T-helper 1 cell treated with Interleukin-12 subunit alpha and Interleukin-12 subunit beta and Interleukin-4 antibody, amounts not matched to agents 30 μg/mL and 1 μg/mL, for 36 hours (primary cell): ENCODE data around the gene ZMIZ1.

Experiments
- H3K27ac Mint-ChIP-seq: one replicate; pipeline ENCODE4 v1.8.0; 2021; ENCODE audit warnings: mild to moderate bottlenecking, mixed read lengths
- H3K27me3 Mint-ChIP-seq: one replicate; pipeline ENCODE4 v1.8.0; 2021; ENCODE audit warnings: low read depth, mixed read lengths
- H3K36me3 Mint-ChIP-seq: one replicate; pipeline ENCODE4 v1.8.0; 2021; ENCODE audit warnings: low read depth, mixed read lengths
- H3K4me1 Mint-ChIP-seq: one replicate; pipeline ENCODE4 v1.8.0; 2021; ENCODE audit warnings: low read depth, mixed read lengths
- H3K4me3 Mint-ChIP-seq: one replicate; pipeline ENCODE4 v1.8.0; 2021; ENCODE audit warnings: mild to moderate bottlenecking, moderate library complexity, mixed read lengths
- H3K9me3 Mint-ChIP-seq: one replicate; pipeline ENCODE4 v1.8.0; 2021; ENCODE audit warnings: mixed read lengths

ZMIZ1 gene

DNA sequence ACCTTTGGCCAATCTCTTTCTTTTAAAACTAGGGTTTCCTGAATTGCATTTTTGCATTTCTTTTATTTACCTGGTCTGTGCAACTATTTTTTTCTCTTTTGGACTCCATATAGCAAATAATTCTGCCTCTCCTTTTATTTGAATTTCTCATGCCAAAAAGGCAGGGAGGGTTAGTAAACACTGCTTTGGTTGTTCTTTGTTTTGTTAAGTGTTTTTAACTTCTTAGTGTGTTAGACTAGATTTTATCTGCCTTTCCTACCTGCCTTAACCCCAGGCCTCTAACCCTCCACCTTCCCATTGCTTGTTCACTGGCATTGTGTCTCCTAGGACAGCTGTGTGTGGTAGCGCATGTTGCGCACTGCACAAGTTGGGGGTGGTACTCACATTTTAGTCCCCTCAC lies 18.1 kb downstream of the ZMIZ1 start:
- Mint-ChIP-seq H3K4me1 (peaks cover 22% of the 10 kb centered on the region), H3K27me3 (no peaks in the 10 kb centered on the region), H3K27ac (no peak overlapping the region), H3K4me3 (no peak overlapping the region), H3K9me3 (no peaks in the 10 kb centered on the region), H3K36me3 (no peaks in the 10 kb centered on the region)

DNA sequence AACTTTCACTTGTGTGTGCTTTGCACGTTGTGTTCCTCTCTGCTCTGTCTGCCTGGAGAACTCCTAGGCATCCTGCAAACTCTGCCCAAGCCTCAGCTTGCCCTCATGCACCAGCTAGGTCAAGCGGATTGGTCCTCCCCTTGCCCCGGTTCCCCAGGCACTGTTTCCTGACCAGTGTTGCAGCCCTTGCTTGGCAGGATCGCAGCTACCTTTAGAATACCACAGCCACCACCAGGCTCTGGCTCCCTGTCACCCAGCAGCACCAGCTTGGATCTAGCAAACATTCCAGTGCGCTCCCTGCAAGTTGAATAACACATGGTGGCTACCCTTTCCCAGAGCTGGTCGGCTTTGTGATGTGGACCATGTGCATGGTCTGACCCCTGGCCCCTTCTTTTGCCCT lies 19.0 kb downstream of the ZMIZ1 start:
- H3K4me1 Mint-ChIP-seq: peaks cover 24% of the 10 kb centered on the region
- no peaks in the 10 kb centered on the region for H3K27me3 Mint-ChIP-seq
- no peak overlapping the region for H3K27ac Mint-ChIP-seq
- H3K36me3 Mint-ChIP-seq: no peaks in the 10 kb centered on the region
- H3K4me3 Mint-ChIP-seq: no peak overlapping the region
- no peaks in the 10 kb centered on the region for H3K9me3 Mint-ChIP-seq

DNA sequence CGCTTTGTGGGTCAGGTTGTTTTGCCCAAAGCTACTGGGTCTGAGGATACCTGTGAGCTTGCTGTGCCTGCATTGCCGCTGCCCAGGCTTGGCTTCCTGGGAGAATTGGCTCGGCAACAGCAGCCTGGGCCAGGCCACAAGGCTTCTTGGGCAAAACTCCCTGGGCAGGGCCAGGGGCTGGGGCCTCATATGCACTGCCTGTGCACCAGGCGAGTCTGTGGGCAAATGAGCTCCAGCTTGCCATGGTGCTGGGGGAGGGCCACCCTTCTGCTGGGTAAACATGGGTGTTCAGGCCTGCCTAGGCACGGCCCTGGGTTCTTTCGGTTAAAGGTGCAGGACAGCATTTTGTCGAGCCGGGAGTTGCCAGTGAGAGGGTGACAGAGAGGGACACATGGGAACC lies 19.4 kb downstream of the ZMIZ1 start:
- no peaks in the 10 kb centered on the region for H3K27me3 Mint-ChIP-seq

DNA sequence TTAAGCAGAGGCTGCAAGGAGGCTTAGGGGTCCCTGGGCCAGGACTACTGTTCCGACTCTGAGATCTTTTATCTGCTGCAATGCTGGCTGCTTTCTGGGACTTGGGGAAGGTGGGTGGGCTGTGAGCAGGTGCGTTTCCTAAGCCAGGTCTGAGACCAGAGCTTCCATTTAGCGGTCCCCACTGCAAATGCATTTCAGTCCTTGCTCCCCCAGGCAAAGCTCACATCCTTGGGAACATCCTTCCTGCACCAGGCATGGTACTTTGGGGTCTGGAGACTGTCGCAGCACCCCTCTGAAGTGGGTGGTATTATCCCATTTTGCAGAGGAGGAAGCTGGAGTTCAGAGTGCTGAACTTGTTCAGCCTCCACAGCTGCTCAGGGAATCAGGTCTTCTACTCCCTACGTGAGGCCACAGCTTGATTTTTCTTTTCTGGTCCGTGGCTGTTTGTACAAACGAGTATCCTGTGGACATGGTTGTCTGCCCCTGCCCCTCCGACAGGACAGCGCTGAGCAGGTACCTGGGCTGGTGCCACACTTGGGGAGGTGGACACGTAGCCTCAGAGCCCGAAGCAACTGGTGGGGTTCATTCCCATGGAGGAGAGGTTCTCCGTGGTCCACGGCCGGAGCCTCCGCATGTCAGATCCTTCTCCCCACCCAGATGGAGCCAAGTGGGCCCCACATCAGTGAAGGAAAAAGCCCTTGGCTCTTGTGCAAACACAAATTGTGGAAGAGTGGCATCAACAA lies 20.0 kb downstream of the ZMIZ1 start:
- no peaks in the 10 kb centered on the region for H3K27me3 Mint-ChIP-seq
- H3K36me3 Mint-ChIP-seq: no peaks in the 10 kb centered on the region
- peaks cover 25% of the 10 kb centered on the region for H3K4me1 Mint-ChIP-seq
- no peak overlapping the region for H3K27ac Mint-ChIP-seq
- no peaks in the 10 kb centered on the region for H3K9me3 Mint-ChIP-seq
- no peak overlapping the region for H3K4me3 Mint-ChIP-seq

More for the DNA sequence above, 19.4 kb downstream of the ZMIZ1 start:
- H3K4me1 Mint-ChIP-seq: peaks cover 22% of the 10 kb centered on the region
- no peak overlapping the region for H3K27ac Mint-ChIP-seq
- H3K9me3 Mint-ChIP-seq: no peaks in the 10 kb centered on the region
- H3K4me3 Mint-ChIP-seq: no peak overlapping the region
- no peaks in the 10 kb centered on the region for H3K36me3 Mint-ChIP-seq

DNA sequence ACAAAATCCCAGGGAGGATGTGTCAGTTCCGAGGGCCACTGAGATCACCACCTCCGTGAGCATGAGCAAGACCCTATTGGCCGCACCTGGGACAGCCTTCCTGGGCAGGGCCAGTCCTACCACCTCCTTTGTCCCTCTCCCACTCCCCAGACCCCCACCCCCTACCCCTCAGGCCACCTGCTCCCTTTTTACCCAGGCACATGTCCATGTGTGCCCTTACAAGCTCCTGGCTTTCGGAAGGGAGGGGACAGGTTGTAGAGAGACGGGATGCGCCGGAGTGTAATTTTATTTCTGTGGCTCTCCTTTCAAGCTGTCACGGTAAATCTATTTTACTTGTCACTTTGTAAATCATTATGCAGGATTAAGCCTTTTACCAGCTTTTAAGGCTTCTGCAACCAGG lies 20.9 kb downstream of the ZMIZ1 start:
- Mint-ChIP-seq H3K4me1 (peaks cover 18% of the 10 kb centered on the region), H3K36me3 (no peaks in the 10 kb centered on the region), H3K27ac (no peak overlapping the region), H3K27me3 (no peaks in the 10 kb centered on the region), H3K9me3 (no peaks in the 10 kb centered on the region), H3K4me3 (no peak overlapping the region)

DNA sequence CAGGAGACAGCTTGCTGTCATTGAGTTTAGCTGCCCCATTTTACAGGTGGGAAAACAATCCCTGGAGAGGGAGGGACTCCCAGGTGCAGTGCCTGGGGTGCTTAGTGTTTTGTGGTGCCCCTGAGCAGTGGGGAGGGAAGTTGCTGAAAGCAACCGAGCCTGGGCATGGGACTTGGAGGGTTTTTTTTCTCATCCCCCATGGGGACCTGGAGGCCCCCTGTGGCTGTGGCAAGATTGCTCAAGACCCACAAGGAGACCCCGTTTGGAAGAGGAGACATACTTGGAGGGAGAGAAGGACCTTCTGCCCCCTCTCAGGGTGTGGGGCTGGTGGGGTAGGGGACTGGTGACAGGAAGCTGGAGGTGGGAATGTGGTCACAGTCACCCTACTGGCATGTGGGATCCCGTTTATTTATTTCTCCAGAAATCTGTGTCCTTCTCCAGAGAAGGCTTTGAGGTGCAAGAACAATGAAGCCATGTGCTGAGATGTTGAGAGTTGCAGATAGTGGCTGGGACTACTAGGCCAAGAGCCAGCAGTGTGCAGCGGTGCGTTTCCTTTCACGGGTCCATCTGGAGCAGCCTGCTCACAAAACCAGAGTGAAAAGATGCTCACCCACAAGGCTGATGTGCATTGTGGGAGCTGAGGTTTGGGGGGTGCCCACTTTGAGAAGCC lies 21.5 kb downstream of the ZMIZ1 start:
- H3K27me3 Mint-ChIP-seq: no peaks in the 10 kb centered on the region
- H3K9me3 Mint-ChIP-seq: no peaks in the 10 kb centered on the region
- H3K27ac Mint-ChIP-seq: no peak overlapping the region
- peaks cover 17% of the 10 kb centered on the region for H3K4me1 Mint-ChIP-seq
- no peak overlapping the region for H3K4me3 Mint-ChIP-seq
- H3K36me3 Mint-ChIP-seq: no peaks in the 10 kb centered on the region

DNA sequence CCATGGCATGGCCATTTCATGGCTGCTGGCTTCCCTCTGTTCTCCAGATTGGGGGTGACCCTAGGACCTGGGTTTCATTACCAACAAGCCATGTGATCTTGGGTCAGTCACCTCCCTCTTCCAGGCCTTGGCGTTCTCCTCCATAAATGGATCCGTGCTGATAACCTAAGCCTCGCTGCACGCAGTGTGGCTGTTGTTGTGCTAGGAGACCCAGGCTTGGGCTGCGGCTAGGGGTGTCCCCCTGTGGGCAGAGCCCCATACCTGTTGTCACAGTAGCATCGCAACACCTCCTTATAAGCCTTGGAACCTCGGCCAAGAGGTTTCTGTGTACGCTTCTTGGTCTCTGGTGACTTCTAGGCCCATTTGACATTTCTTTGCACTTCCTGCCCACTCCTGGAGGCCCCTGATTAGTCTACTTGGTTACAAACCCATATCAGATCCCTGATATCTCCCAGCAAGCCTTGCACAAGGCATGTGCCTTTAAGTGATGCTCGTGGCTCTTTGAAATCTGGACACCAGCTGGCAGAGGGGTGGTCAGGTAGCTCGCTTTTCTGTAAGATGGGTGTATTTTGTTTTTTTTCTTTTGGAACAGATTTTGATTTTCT lies 23.6 kb downstream of the ZMIZ1 start:
- Mint-ChIP-seq H3K9me3 (no peaks in the 10 kb centered on the region), H3K36me3 (no peaks in the 10 kb centered on the region), H3K4me1 (peaks cover 17% of the 10 kb centered on the region), H3K27ac (peak overlapping the region; percentile 8), H3K27me3 (no peaks in the 10 kb centered on the region), H3K4me3 (no peak overlapping the region)

DNA sequence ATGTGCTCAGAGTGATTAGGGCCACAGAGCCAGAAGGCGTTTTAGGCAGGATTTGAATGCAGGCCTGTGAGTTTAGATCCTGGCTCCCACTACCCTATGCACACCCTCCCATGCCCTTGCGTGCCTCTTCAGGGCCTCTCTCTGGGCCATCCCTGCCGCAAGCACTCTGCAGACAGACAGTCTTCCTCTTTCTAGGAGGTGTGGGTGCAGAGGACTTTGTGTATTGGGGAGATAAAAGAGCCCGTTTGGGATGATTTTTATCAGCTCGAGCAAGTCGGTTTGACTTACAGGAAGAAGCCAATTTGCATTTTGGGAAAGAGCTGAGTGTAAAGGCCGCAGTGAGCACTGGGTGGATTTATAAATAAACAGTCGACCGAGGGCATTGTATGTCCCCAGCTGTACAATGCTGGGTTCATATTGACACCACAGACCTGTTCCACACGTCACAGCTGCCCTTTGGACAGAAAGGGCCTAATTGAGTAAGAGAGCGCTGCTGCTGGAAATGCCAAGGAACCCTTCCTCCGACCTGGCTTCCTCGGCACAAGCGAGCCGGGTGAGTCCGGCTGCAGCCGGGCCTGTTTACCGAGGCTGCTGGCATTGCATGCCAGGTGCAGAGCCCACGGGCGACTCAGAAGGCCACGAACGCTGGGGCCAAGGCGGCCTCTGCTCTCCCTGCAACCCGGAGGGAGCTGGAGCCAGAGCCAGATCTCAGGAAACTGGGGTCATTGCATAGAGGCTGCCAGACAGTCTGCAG lies 25.1 kb downstream of the ZMIZ1 start:
- no peaks in the 10 kb centered on the region for H3K9me3 Mint-ChIP-seq
- H3K4me3 Mint-ChIP-seq: no peak overlapping the region
- H3K4me1 Mint-ChIP-seq: peaks cover 18% of the 10 kb centered on the region
- no peaks in the 10 kb centered on the region for H3K27me3 Mint-ChIP-seq
- no peaks in the 10 kb centered on the region for H3K36me3 Mint-ChIP-seq
- H3K27ac Mint-ChIP-seq: peak overlapping the region; percentile 26

DNA sequence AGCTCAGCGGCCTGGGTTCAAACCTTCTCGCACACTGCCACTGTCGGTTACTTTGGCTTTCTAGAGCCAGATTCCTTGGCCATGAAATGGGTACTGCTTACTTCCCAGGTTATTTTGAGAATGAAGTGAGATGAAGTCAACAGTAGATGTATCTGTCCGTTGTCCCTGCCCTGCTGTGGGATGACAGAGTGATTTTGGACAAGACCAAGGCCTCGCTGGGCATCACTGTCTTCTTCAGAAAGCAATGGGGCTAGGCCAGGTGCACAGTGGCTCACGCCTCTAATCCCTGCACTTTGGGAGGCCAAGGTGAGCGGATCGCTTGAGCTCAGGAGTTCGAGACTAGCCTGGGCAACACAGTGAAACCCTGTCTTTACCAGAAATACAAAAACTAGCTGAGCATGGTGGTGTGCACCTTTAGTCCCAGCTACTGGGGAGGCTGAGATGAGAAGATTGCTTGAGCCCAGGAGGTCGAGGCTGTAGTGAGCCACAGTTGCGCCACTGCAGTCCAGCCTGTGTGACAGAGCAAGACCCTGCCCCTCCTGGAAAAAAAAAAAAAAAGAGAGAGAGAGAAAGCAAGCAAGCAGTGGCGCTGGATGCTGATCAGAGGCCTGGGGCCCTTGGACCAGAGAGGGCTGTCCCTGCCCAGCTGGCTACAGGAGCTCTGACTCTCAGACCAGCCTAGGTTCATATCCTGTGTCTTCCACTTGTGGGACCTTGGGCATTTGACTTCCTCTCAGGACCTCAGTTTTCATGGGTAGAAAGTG lies 25.8 kb downstream of the ZMIZ1 start:
- Mint-ChIP-seq H3K27ac (peak overlapping the region; percentile 52), H3K36me3 (no peaks in the 10 kb centered on the region), H3K4me3 (no peak overlapping the region), H3K9me3 (no peaks in the 10 kb centered on the region), H3K4me1 (peaks cover 18% of the 10 kb centered on the region), H3K27me3 (no peaks in the 10 kb centered on the region)

DNA sequence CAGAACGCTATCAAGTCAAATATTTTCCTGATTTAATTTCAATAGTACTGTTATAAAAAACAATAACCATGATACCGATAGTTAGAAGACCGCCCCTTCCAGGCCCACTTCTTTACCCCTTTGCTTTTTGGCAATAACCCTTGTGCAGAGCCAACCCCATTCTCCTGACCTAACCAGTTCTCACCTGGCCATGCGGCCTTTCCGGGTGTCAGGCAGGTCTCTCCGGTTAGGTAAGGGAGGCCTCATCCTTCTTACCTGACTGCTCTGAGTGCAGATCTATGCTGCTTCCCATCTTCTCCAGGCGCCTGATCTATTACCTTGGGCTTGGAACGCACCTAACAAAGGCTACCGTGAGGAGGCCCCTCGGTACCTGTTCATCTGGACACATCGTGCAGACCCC lies 26.6 kb downstream of the ZMIZ1 start:
- Mint-ChIP-seq H3K27ac (no peak overlapping the region), H3K4me1 (peaks cover 18% of the 10 kb centered on the region)

DNA sequence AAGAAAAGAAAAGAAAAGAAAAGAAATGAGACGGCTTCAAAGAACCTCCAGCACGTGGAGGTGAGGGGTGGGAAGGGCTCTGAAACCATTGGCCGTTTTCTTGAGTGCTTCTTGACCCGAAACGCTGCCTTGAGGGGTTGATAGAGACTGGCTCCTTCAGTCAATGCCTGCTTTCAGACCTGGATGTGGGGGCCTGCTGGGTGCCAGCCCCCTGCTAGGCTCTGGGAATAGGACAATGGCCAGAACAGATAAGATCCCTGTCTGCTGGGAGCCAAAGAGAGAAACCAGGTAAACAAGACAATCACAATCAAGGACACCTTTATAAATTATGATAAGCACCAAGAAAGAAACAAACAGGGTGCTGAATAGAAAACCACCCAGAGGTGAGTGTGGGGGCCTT lies 27.7 kb downstream of the ZMIZ1 start:
- no peaks in the 10 kb centered on the region for H3K9me3 Mint-ChIP-seq
- no peaks in the 10 kb centered on the region for H3K36me3 Mint-ChIP-seq
- no peak overlapping the region for H3K27ac Mint-ChIP-seq
- H3K4me3 Mint-ChIP-seq: no peak overlapping the region
- peaks cover 17% of the 10 kb centered on the region for H3K4me1 Mint-ChIP-seq
- no peaks in the 10 kb centered on the region for H3K27me3 Mint-ChIP-seq

More for the DNA sequence above, 26.6 kb downstream of the ZMIZ1 start:
- no peaks in the 10 kb centered on the region for H3K9me3 Mint-ChIP-seq
- no peak overlapping the region for H3K4me3 Mint-ChIP-seq
- no peaks in the 10 kb centered on the region for H3K27me3 Mint-ChIP-seq
- no peaks in the 10 kb centered on the region for H3K36me3 Mint-ChIP-seq

DNA sequence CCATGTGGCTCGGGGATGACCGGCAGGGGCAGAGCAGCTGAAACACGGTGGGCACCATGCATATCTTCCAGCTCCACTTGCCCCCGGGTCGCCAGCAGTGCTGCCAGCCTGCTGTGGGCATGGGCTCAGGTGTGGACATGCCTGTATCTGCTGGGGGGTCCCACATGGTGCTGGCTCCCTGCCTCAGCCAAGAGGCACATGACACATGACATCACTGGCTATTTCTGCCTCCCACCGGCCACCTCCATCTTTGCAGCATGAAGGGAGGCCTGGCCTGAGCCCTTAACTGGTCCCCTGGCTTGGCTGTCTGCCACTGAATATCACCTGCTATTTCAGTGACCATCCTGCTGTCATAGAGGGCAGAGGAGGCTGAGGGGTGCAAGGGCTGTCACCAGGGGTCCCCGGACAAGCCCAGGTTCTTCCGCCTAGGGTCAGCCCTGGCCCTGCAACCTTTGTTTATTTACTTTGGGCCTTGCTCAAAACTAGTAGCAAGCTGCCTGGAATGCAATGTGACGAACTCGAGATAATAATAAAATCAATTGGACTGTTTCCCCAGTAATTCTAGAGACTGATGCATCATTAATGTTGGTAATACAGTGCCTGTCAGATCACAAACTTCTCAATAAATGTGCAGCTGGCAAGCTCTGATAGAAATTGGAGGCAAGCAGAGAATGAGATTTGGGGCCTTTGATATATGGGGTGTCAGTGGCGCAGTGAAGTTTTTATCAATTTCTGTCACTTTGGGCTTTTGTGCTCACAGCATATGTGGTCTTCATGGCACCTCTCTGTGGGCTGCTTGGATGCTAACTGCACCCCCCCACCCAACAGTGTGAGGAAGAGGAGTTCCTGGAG lies 28.5 kb downstream of the ZMIZ1 start:
- Mint-ChIP-seq H3K9me3 (no peaks in the 10 kb centered on the region), H3K27ac (no peak overlapping the region), H3K27me3 (no peaks in the 10 kb centered on the region), H3K4me1 (peaks cover 18% of the 10 kb centered on the region), H3K4me3 (no peak overlapping the region), H3K36me3 (no peaks in the 10 kb centered on the region)

DNA sequence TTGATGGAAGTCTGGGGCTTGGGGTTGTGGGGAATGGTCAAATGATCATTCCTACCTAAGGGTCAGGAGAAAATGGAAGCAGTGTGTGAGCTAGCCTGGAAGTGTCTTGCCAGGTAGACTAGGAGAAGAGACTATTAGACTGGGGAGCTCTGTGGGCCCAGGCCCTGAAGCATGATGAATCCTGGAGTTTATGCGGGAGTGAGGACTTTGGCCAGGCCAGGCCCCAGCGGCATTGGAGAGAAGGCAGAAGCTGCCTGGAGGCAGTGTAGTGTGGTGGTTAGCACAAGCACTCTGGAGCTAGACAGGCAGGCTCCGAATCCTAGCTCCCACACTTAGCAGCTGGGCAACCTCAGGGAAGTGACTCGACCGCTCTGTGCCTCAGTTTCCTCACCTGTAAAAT lies 29.3 kb downstream of the ZMIZ1 start:
- H3K27me3 Mint-ChIP-seq: no peaks in the 10 kb centered on the region
- no peak overlapping the region for H3K4me3 Mint-ChIP-seq
- H3K36me3 Mint-ChIP-seq: no peaks in the 10 kb centered on the region
- no peak overlapping the region for H3K27ac Mint-ChIP-seq
- peaks cover 18% of the 10 kb centered on the region for H3K4me1 Mint-ChIP-seq
- H3K9me3 Mint-ChIP-seq: no peaks in the 10 kb centered on the region
